ENCODE data around the gene ATP8B1. TPM values are rescaled to one million over a fixed set of nuclear protein-coding genes. Genes with fewer than 3 reads are reported as not detected.

The ATP8B1 gene
- total RNA-seq, 1 donor from 2014 or later, result 0.16 TPM

GRCh38 chr18:57710226-57710625 is 92.9 kb downstream of the ATP8B1 start:
- Mint-ChIP-seq H3K9me3 (peaks cover 16% of the 10 kb centered on the region), H3K4me1 (ENCODE audit: low read depth) (no peaks in the 10 kb centered on the region), H3K27ac (no peak overlapping the region)

GRCh38 chr18:57709335-57709734 is 93.8 kb downstream of the ATP8B1 start:
- Mint-ChIP-seq H3K4me1 (ENCODE audit: low read depth) (no peaks in the 10 kb centered on the region), H3K27ac (no peak overlapping the region), H3K27me3 (ENCODE audit: insufficient read depth) (no peaks in the 10 kb centered on the region), H3K36me3 (ENCODE audit: low read depth) (no peaks in the 10 kb centered on the region), H3K9me3 (peaks cover 10% of the 10 kb centered on the region), H3K4me3 (no peak overlapping the region)
- DNase-seq (ENCODE audit: low spot score), result no peak
- intact Hi-C loops (cut with micrococcal nuclease), result no loop called here

More at GRCh38 chr18:57710226-57710625, 92.9 kb downstream of the ATP8B1 start:
- Mint-ChIP-seq H3K27me3 (ENCODE audit: insufficient read depth) (no peaks in the 10 kb centered on the region), H3K36me3 (ENCODE audit: low read depth) (no peaks in the 10 kb centered on the region), H3K4me3 (no peak overlapping the region)
- intact Hi-C loops (cut with micrococcal nuclease), result no loop called here
- no peak for DNase-seq (ENCODE audit: low spot score)

GRCh38 chr18:57708288-57708687 is 94.8 kb downstream of the ATP8B1 start:
- no peaks in the 10 kb centered on the region for H3K27me3 Mint-ChIP-seq (ENCODE audit: insufficient read depth)
- H3K27ac Mint-ChIP-seq, result no peak overlapping the region
- H3K4me1 Mint-ChIP-seq (ENCODE audit: low read depth), result no peaks in the 10 kb centered on the region
- no peak overlapping the region for H3K4me3 Mint-ChIP-seq
- intact Hi-C loops (cut with micrococcal nuclease), result no loop called here
- DNase-seq (ENCODE audit: low spot score), result no peak
- peaks cover 10% of the 10 kb centered on the region for H3K9me3 Mint-ChIP-seq
- H3K36me3 Mint-ChIP-seq (ENCODE audit: low read depth), result no peaks in the 10 kb centered on the region

- Mint-ChIP-seq H3K4me3 (no peak overlapping the region), H3K9me3 (peaks cover 10% of the 10 kb centered on the region), H3K36me3 (ENCODE audit: low read depth) (no peaks in the 10 kb centered on the region), H3K4me1 (ENCODE audit: low read depth) (no peaks in the 10 kb centered on the region), H3K27ac (no peak overlapping the region), H3K27me3 (ENCODE audit: insufficient read depth) (no peaks in the 10 kb centered on the region)
- DNase-seq (ENCODE audit: low spot score), result no peak
- intact Hi-C loops (cut with micrococcal nuclease), result no loop called here
Measured at GRCh38 chr18:57705832-57706595, 97.1 kb downstream of the ATP8B1 start.

- Mint-ChIP-seq H3K36me3 (ENCODE audit: low read depth) (no peaks in the 10 kb centered on the region), H3K27ac (no peak overlapping the region), H3K9me3 (peaks cover 10% of the 10 kb centered on the region), H3K27me3 (ENCODE audit: insufficient read depth) (no peaks in the 10 kb centered on the region), H3K4me1 (ENCODE audit: low read depth) (no peaks in the 10 kb centered on the region), H3K4me3 (no peak overlapping the region)
- intact Hi-C loops (cut with micrococcal nuclease), result no loop called here
- no peak for DNase-seq (ENCODE audit: low spot score)
Measured at GRCh38 chr18:57705011-57705410, 98.1 kb downstream of the ATP8B1 start.

- Mint-ChIP-seq H3K27ac (no peak overlapping the region), H3K27me3 (ENCODE audit: insufficient read depth) (no peaks in the 10 kb centered on the region), H3K4me1 (ENCODE audit: low read depth) (no peaks in the 10 kb centered on the region), H3K9me3 (no peaks in the 10 kb centered on the region), H3K36me3 (ENCODE audit: low read depth) (no peaks in the 10 kb centered on the region), H3K4me3 (no peak overlapping the region)
- no peak for DNase-seq (ENCODE audit: low spot score)
- intact Hi-C loops (cut with micrococcal nuclease), result no loop called here
Measured at GRCh38 chr18:57698571-57699276, 104.4 kb downstream of the ATP8B1 start.

GRCh38 chr18:57697426-57697825 is 105.7 kb downstream of the ATP8B1 start:
- no peaks in the 10 kb centered on the region for H3K4me1 Mint-ChIP-seq (ENCODE audit: low read depth)
- no peak overlapping the region for H3K4me3 Mint-ChIP-seq
- no peak overlapping the region for H3K27ac Mint-ChIP-seq
- intact Hi-C loops (cut with micrococcal nuclease), result no loop called here
- no peak for DNase-seq (ENCODE audit: low spot score)
- no peaks in the 10 kb centered on the region for H3K9me3 Mint-ChIP-seq
- no peaks in the 10 kb centered on the region for H3K27me3 Mint-ChIP-seq (ENCODE audit: insufficient read depth)
- H3K36me3 Mint-ChIP-seq (ENCODE audit: low read depth), result no peaks in the 10 kb centered on the region

GRCh38 chr18:57696271-57696670 is 106.8 kb downstream of the ATP8B1 start:
- Mint-ChIP-seq H3K36me3 (ENCODE audit: low read depth) (no peaks in the 10 kb centered on the region), H3K4me3 (no peak overlapping the region), H3K27me3 (ENCODE audit: insufficient read depth) (no peaks in the 10 kb centered on the region), H3K9me3 (no peaks in the 10 kb centered on the region), H3K27ac (no peak overlapping the region), H3K4me1 (ENCODE audit: low read depth) (no peaks in the 10 kb centered on the region)
- DNase-seq (ENCODE audit: low spot score), result no peak
- intact Hi-C loops (cut with micrococcal nuclease), result no loop called here

GRCh38 chr18:57691363-57691762 is 111.8 kb downstream of the ATP8B1 start:
- H3K36me3 Mint-ChIP-seq (ENCODE audit: low read depth), result peaks cover 1% of the 10 kb centered on the region
- no peaks in the 10 kb centered on the region for H3K9me3 Mint-ChIP-seq
- intact Hi-C loops (cut with micrococcal nuclease), result no loop called here
- H3K4me3 Mint-ChIP-seq, result no peak overlapping the region
- no peaks in the 10 kb centered on the region for H3K4me1 Mint-ChIP-seq (ENCODE audit: low read depth)
- no peak for DNase-seq (ENCODE audit: low spot score)
- H3K27me3 Mint-ChIP-seq (ENCODE audit: insufficient read depth), result no peaks in the 10 kb centered on the region
- no peak overlapping the region for H3K27ac Mint-ChIP-seq

- intact Hi-C loops (cut with micrococcal nuclease), result no loop called here
- H3K4me1 Mint-ChIP-seq (ENCODE audit: low read depth), result no peaks in the 10 kb centered on the region
- H3K27ac Mint-ChIP-seq, result no peak overlapping the region
- peaks cover 1% of the 10 kb centered on the region for H3K36me3 Mint-ChIP-seq (ENCODE audit: low read depth)
- H3K9me3 Mint-ChIP-seq, result no peaks in the 10 kb centered on the region
- DNase-seq (ENCODE audit: low spot score), result no peak
- H3K4me3 Mint-ChIP-seq, result no peak overlapping the region
- H3K27me3 Mint-ChIP-seq (ENCODE audit: insufficient read depth), result no peaks in the 10 kb centered on the region
Measured at GRCh38 chr18:57687970-57688369, 115.1 kb downstream of the ATP8B1 start.

GRCh38 chr18:57683470-57683869 is 119.6 kb downstream of the ATP8B1 start:
- no peak for DNase-seq (ENCODE audit: low spot score)
- Mint-ChIP-seq H3K4me3 (no peak overlapping the region), H3K4me1 (ENCODE audit: low read depth) (no peaks in the 10 kb centered on the region), H3K27ac (no peak overlapping the region), H3K27me3 (ENCODE audit: insufficient read depth) (no peaks in the 10 kb centered on the region), H3K9me3 (peaks cover 3% of the 10 kb centered on the region), H3K36me3 (ENCODE audit: low read depth) (peaks cover 1% of the 10 kb centered on the region)
- intact Hi-C loops (cut with micrococcal nuclease), result no loop called here

GRCh38 chr18:57677262-57678211 is 125.6 kb downstream of the ATP8B1 start:
- DNase-seq (ENCODE audit: low spot score), result no peak
- intact Hi-C loops (cut with micrococcal nuclease), result no loop called here
- peaks cover 1% of the 10 kb centered on the region for H3K27me3 Mint-ChIP-seq (ENCODE audit: insufficient read depth)
- no peaks in the 10 kb centered on the region for H3K36me3 Mint-ChIP-seq (ENCODE audit: low read depth)
- no peak overlapping the region for H3K4me3 Mint-ChIP-seq
- peaks cover 16% of the 10 kb centered on the region for H3K9me3 Mint-ChIP-seq
- no peaks in the 10 kb centered on the region for H3K4me1 Mint-ChIP-seq (ENCODE audit: low read depth)
- H3K27ac Mint-ChIP-seq, result no peak overlapping the region

GRCh38 chr18:57674891-57675290 is 128.2 kb downstream of the ATP8B1 start:
- no peak for DNase-seq (ENCODE audit: low spot score)
- Mint-ChIP-seq H3K36me3 (ENCODE audit: low read depth) (no peaks in the 10 kb centered on the region), H3K4me3 (no peak overlapping the region), H3K9me3 (peaks cover 22% of the 10 kb centered on the region), H3K27me3 (ENCODE audit: insufficient read depth) (peaks cover 1% of the 10 kb centered on the region), H3K27ac (no peak overlapping the region), H3K4me1 (ENCODE audit: low read depth) (no peaks in the 10 kb centered on the region)
- intact Hi-C loops (cut with micrococcal nuclease), result no loop called here

Data from activated T-helper 1 cell treated with anti-CD3 and anti-CD28 coated beads, Interleukin-12 subunit alpha, Interleukin-12 subunit beta, Interleukin-2, Interleukin-4 antibody, amounts not matched to agents 30 ng/mL and 10 ng/mL and 1 ng/mL, durations not matched to agents 14 hours and 24 hours and 36 hours (primary cell).